ENCODE data around the gene C2CD2L.
"Not testable (repeated sequence)": the region's sequence is repeated elsewhere in the genome, so short reads cannot be mapped to it uniquely, and the experiment has no call there.

C2CD2L gene

DNA sequence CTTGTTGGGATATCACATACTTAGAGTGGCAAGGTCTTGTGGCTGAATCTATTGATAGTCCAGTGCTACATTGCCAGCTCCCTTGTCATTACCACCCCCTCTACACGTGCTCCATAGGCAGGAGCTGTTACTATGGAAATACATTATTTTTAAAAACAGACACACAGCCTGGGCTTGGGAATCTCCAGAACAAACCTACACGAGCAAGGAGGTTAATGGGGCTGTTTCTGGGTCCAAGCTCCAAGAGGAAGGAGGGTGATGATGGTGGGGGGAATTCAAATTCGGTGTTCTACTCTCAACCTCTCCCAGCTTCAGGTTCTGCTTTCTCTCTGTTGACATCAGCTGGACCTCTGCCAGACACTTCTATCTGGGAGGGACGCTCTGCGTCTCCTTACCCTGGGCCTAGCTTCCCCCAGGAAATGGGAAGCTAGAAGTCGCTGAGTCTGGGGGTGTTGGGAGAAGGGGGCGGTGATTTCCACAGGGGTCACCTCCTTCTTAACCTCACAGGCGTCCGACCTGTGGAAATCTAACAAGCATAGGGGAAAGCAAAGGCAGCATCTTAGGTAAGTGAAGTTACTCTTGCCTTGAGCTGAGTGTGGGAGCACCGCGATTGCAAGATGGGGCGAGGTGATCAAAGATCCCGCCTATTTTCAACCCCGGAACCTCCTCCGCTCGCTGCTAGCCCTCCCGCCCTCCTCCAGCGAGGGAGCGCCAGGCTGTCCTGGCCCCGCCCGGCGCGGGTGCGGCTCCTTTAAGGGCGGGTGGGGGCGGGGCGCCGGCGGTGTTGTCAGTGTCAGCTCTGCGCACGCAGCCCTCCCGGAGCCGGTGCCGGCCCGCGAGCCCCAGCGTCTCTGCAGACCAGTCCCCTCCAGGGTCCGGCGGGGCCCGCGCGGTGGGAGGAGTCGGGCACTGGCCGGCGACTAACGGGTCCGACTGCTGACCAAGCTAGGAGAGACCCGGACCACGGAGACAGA is at the start of gene C2CD2L:
Gene C2CD2L, plus strand, starts transcription at position 781 of the 974 bp plus-strand sequence. CDS start 398 bp downstream, outside the sequence.
- Histone ChIP-seq H3K27ac (peak within 1 kb of the TSS; percentile 27 to 96 (median 87)), H3K4me3 (peak within 1 kb of the TSS; percentile 73 to 98 (median 96))

DNA sequence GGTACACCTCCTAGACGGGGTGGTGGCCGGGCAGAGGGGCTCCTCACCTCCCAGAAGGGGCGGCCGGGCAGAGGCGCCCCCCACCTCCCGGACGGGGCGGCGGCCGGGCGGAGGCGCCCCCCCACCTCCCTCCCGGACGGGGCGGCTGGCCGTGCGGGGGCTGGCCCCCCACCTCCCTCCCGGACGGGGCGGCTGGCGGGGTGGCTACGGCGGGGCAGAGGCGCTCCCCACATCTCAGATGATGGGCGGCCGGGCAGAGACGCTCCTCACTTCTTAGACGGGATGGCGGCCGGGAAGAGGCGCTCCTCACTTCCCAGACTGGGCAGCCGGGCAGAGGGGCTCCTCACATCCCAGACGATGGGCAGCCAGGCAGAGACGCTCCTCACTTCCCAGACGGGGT is 48.0 kb upstream of the C2CD2L start:
- H3K4me3 ChIP-seq, H3K27ac ChIP-seq: not testable (repeated sequence)

DNA sequence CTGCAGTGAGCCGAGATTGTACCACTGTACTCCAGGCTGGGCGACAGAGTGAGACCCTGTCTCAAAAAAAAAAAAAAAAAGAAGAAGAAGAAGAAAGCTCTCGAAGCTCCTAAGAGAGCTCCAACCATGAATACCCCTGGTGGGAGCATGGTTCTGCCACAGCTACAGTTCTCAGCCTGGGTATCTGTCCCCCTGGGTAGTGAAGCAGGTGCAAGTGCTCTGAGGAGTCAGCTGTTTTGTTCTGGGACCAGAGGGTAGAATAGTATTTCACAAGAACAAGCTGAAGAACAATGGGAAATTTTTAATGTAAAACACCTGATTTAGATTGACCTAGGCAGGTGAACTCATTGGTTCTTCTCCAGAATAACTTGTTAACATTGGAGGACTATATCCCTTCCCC is 45.9 kb upstream of the C2CD2L start:
- Histone ChIP-seq H3K27ac (no peak overlapping the region), H3K4me3 (no peak overlapping the region)

DNA sequence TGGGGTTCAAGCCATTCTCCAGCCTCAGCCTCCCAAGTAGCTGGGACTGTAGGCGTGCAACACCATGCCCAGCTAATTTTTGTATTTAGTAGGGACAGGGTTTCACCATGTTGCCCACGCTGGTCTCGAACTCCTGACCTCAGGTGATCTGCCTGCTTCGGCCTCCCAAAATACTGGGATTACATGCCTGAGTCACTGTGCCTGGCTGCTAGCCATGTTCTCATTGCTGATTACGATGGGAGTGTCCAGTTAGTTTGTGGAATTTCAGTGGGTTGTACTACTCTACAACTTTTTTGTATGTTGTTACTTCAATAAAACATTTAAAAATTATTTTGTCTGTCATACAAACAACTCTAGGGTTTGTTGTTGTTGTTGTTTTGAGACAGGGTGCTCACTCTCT is 44.4 kb upstream of the C2CD2L start:
- H3K27ac ChIP-seq: no peak overlapping the region
- no peak overlapping the region for H3K4me3 ChIP-seq

DNA sequence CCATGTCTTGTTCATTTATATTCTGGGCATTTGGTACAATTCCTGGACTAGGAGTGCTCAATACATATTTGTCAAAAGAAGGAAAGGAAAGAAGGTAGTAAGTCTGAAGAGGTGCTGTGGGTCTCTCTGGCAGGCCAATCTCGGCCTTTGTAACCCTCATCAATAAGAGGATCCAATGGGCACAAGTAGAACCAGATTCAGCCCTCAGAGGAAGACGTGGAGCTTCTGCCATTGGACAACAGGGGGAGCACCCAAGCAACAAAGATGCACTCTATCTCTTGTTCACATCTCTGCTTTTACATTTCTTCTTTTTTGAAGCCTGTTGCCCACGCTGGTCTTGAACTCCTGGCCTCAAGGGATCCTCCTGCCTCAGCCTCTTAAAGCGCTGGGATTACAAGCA is 41.8 kb upstream of the C2CD2L start:
- no peak overlapping the region for H3K4me3 ChIP-seq
- H3K27ac ChIP-seq: peak overlapping the region in 1 of 21 experiments; percentile 54

DNA sequence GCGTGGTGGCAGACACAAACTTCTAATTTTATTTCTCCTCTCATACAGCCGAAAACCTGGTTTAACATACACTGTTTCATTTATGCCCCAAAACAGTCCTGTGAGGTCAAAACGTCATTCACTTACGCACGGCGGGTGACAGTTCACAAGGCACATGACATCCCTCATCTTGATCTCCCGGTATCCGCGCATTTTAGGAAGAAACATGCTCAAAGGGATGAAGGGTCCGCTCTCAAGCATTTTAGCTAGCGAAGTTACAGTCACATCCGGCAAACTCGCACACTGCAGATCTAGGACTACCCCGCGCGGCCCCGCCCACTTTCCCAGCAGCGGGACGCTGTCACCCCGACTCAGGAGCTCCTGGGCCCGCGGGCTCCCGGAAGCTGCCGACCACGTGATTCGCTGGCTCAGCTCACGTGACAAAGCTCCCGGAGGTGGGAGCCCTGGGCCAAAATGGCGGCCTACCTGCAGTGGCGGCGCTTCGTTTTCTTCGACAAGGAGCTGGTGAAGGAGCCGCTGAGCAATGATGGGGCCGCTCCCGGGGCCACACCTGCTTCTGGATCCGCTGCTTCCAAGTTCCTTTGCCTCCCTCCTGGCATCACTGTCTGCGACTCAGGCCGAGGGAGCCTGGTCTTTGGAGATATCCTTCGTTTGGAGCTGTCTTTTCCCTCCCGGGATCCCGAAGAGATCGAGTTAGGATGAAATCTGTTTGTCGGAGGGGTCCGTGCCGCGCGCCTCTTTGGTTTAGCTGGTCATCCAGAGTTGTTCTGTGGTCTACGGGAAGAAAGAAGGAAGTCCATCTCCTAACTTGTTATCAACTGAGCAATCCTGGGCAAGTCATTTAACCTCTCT is 39.5 kb upstream of the C2CD2L start, which contains the start of gene VPS11:
Gene VPS11, plus strand, starts transcription at position 448 of the 852 bp plus-strand sequence. Its CDS starts 6 bp downstream, at position 454.
- H3K4me3 ChIP-seq: peak within 1 kb of the TSS; percentile 57 to 97 (median 76)

DNA sequence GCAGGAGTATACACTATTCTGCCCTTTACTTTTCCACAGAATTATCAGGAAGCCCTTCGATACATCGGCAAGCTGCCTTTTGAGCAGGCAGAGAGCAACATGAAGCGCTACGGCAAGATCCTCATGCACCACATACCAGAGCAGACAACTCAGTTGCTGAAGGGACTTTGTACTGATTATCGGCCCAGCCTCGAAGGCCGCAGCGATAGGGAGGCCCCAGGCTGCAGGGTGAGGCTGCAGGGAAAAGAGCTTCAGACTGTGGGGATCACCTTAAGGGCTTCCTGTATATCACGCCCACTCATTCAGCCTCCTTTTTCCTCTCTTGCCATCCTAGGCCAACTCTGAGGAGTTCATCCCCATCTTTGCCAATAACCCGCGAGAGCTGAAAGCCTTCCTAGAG is 29.3 kb upstream of the C2CD2L start:
- H3K4me3 ChIP-seq: no peak overlapping the region
- H3K27ac ChIP-seq: no peak overlapping the region

More for the DNA sequence above, 39.5 kb upstream of the C2CD2L start, which contains the start of gene VPS11:
- peak within 1 kb of the TSS; percentile 57 to 92 (median 87) for H3K27ac ChIP-seq

DNA sequence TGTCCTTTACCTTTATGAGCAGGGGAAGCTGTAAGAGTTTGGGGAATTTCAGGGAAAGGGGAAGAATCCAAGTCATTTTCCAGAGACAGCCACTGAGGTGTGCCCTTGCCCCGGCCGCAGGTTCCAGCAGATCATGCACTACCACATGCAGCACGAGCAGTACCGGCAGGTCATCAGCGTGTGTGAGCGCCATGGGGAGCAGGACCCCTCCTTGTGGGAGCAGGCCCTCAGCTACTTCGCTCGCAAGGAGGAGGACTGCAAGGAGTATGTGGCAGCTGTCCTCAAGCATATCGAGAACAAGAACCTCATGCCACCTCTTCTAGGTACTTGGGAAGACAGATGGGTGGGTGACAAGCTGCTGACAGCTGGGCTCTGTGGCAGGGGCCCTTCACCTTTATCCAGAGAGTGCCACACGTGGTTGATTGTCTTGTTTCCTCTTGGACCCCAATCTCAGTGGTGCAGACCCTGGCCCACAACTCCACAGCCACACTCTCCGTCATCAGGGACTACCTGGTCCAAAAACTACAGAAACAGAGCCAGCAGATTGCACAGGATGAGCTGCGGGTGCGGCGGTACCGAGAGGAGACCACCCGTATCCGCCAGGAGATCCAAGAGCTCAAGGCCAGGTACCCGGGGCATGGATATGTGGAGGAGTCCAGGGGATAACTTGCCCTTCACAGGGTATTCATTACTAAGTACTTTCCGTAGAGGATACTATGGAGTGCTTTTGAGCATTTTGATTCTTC is 28.3 kb upstream of the C2CD2L start:
- no peak overlapping the region for H3K4me3 ChIP-seq
- H3K27ac ChIP-seq: no peak overlapping the region

DNA sequence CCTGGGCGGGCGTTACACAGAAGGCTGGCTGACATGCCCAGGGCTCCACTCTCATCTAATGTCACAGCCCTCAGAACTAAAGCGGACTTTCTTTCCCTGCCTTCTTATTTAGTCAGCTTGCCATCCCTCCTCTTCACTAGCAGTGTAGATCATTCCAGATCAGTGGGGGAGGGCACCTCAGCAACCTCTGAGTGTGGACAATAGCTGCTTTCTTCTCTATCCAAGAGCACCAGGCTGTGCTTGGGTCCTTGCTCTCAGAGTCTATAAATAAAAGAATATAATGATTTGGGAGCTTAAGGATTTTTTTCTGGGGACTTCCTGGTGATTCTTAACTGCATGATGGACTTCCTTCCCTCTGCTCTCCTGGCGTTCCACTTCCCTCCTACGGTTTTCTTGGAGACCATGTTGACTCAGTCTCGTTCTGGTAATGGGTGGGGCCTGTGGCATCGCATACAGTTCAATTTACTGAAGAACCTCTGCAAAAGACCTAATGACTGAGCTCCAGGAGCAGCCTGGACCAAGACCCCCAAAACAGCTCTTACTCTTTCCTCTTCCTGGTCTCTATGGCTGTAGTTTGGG is 25.4 kb upstream of the C2CD2L start:
- peak overlapping the region in 2 of 21 experiments; percentile 15 to 22 for H3K27ac ChIP-seq

DNA sequence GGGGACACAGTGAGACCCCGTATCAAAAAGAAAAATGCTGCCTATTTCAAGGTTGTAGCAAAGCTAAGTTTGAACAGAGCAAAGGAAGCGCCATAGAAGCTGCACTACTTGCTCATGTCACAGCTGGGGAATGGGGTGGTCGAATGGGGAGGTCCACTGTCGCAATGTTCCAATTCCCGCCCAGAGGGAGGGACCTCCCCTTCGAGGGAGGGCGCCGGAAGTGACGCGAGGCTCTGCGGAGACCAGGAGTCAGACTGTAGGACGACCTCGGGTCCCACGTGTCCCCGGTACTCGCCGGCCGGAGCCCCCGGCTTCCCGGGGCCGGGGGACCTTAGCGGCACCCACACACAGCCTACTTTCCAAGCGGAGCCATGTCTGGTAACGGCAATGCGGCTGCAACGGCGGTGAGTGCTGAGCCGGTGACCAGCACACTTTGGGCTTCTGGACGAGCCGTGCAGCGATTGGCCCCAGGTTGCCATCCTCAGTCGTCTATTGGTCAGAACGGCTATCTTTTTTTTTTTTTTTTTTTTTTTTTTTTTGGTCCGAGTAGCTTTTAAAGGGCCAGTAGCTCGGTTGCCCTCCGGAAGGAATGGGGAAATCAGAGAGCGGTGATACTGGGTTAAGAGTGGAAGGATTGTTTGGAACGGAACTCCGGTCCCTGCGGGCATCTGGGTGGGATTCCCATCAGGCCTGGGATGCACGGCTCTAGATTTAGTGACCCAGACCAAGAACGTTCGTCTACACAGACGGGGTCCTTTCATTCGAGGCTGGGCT is 22.3 kb upstream of the C2CD2L start, which contains the start of gene HMBS:
Gene HMBS, plus strand, starts transcription at position 219 of the 774 bp plus-strand sequence. Its CDS starts 153 bp downstream, at position 372.
- Histone ChIP-seq H3K4me3 (peak within 1 kb of the TSS; percentile 47 to 79 (median 60)), H3K27ac (peak within 1 kb of the TSS; percentile 58 to 95 (median 84))

More for the DNA sequence above, 25.4 kb upstream of the C2CD2L start:
- no peak overlapping the region for H3K4me3 ChIP-seq

DNA sequence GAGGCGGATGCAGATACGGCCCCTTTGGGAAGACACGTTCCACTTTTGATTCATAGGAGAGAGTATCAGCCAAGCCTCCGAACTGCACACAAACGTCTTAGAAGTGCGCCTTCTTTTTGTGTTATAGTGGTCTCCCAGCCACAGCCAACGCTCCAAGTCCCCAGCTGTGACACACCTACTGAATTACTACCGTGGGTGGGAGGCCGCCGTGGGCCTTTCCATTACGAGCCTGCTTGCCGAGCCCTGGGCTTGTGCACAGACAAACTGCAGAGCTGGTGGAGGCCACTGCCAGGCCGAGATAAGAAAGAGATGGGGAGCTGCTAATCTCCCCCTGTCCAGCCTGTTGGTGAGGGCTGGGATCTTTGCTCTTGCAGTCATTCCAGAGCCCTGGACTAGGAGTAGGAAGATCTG is 21.7 kb upstream of the C2CD2L start:
- H3K4me3 ChIP-seq: peak overlapping the region; percentile 47 to 79 (median 60)
- H3K27ac ChIP-seq: peak overlapping the region in 20 of 21 experiments; percentile 60 to 95 (median 84)

DNA sequence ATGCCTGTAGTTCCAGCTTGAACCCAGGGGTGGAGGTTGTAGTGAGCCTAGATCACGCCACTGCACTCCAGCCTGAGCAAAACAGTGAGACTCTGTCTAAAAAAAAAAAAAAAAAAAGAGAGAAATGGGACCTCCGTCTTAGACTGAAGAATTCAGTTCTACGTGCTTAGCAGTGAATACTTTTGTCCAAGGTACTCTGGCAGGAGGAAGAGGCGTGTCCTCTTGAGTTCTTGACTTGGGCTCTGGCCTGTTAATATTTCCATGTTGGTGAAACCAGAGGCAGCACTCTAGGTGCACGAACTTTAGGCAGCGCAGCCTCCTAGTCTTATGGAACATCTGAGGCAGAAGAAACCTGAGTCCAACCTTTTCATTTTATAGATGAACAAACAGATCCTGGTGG is 20.0 kb upstream of the C2CD2L start:
- H3K4me3 ChIP-seq: no peak overlapping the region
- H3K27ac ChIP-seq: no peak overlapping the region

DNA sequence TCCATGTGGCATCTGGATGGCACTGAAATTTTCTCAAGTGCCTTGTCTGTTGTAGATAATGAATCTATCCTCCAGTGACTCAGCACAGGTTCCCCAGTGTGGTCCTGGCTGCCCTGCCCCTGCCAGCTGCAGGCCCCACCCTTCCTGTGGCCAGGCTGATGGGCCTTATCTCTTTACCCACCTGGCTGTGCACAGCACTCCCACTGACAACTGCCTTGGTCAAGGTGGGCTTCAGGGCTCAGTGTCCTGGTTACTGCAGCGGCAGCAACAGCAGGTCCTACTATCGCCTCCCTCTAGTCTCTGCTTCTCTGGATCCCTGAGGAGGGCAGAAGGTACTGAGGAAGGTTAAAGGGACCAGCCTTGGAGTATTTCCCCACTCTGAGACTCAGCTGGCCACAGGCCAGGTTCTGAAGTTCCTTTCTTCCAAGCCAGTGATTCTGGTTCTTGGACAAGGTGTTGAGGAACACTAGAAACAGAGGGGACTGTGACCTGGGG is 19.4 kb upstream of the C2CD2L start:
- H3K27ac ChIP-seq: no peak overlapping the region
- no peak overlapping the region for H3K4me3 ChIP-seq

DNA sequence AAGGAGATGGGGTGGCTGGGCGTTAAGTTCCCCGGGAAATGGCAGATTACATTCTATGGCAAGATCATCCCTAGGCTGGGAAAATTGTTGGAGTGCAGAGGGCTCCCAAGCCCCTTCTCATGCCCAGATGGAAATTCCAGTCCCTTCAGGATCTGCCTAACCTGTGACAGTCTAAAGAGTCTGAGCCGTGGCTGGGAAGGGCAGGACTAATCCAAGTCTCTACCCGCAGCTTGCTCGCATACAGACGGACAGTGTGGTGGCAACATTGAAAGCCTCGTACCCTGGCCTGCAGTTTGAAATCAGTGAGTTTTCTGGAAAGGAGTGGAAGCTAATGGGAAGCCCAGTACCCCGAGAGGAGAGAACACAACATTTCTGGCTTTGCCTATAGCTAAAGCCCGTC is 18.7 kb upstream of the C2CD2L start:
- no peak overlapping the region for H3K27ac ChIP-seq
- no peak overlapping the region for H3K4me3 ChIP-seq

DNA sequence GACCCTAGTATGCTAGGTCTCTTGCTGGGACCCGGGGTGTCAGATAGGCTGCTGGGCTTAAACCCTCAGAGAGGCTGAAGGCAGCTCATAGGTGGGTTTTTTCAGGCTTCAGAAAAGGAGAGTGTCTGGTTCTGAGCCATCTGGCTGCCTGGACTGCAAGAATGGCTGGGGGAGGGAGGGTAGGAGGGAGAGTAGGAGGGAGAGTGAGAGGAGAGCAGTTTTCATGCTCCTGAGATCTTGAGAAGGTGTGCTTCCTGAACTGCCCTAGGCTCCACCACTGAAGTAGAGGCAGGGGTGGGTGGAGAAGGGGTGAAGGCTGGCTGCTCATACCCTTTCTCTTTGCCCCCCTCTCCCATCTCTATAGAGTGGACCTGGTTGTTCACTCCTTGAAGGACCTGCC is 17.8 kb upstream of the C2CD2L start:
- Histone ChIP-seq H3K27ac (no peak overlapping the region), H3K4me3 (no peak overlapping the region)

DNA sequence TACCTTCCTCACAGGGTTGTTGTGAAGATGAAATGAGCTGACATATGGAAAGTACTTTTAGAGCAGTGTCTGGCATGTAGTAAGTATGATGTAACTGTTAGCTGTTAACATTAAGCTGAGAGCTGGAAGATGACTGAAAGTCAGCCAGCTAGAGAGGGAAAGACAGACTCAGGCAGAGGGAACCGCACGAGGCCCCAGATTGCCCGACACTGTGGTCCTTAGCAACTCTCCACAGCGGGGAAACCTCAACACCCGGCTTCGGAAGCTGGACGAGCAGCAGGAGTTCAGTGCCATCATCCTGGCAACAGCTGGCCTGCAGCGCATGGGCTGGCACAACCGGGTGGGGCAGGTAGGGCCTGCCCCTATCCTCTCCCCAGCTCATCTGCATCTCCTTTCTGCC is 16.0 kb upstream of the C2CD2L start:
- Histone ChIP-seq H3K4me3 (no peak overlapping the region), H3K27ac (no peak overlapping the region)

DNA sequence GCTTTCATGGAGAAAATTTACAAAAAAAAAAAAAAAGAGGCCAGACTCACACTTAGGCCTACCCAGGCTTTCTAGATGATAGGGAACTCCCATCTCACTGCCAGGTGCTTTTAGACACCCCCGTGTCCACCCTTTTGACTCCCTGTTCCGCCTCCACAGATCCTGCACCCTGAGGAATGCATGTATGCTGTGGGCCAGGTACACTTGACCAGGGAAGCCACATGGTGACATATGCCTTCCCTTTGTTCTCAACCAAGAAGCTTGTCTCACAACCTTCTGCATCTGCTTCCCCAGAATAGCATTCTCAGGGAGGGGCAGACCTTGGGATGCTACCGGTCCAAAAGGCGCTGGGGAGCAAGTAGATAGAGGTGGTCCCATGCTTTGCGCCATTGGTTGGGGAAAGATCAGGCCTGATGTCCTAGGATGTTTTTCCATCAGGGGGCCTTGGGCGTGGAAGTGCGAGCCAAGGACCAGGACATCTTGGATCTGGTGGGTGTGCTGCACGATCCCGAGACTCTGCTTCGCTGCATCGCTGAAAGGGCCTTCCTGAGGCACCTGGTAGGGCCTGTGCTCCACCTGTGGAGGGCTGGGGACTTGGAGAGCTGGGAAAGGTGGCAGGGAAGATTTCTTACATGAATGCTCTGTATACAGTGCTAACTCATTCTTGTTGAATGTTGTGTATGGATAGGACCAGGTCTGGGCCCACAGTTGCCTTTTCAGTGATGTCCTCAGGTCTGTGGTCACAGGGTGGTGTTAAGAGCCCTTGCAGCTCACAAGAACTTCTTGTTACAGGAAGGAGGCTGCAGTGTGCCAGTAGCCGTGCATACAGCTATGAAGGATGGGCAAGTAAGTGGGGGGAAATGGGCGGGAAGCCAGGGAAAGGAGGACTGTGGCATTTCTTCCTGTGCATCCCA is 14.9 kb upstream of the C2CD2L start:
- H3K4me3 ChIP-seq: no peak overlapping the region
- peak overlapping the region in 4 of 21 experiments; percentile 6 to 92 (median 32) for H3K27ac ChIP-seq
